NCI-H1417 (cell line): ENCODE measurements around the gene AOPEP.

ENCODE experiments used
- DNase-seq, 3 experiments: peaks; one replicate each; lab custom pipeline; 2025; lab: John Stamatoyannopoulos, UW

Gene AOPEP

DNA sequence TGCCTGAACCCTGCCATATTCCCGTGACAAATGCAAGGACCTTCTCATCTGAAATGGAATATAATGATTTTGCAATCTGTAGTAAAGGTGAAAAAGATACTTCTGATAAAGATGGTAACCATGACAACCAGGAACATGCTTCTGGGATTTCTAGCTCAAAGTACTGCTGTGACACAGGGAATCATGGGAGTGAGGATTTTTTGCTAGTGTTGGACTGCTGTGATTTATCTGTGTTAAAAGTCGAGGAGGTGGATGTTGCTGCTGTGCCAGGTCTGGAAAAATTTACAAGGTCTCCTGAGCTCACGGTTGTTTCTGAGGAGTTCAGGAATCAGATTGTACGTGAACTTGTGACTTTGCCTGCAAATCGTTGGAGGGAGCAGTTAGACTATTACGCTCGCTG lies 33.5 kb downstream of the AOPEP start:
- no peak for DNase-seq

DNA sequence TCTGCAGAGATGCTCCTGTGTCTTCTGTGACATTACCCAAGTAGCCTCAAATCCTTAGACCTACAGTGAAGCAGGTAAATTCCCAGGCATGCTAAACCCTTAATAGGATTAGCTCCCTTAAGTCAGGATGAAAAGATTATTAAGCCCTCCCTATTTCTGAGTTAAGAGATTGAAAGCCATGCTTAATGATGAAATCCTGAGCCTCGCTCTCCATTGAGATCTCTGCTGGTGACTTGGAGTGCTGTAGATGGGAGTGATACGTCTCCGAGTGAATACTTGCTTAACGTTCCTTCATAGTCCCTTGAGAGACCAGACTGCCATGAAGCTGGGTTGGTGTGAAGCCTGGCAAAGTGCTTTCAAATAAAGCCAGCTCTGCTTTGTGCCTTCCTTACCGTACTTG lies 34.2 kb downstream of the AOPEP start:
- no peak for DNase-seq

DNA sequence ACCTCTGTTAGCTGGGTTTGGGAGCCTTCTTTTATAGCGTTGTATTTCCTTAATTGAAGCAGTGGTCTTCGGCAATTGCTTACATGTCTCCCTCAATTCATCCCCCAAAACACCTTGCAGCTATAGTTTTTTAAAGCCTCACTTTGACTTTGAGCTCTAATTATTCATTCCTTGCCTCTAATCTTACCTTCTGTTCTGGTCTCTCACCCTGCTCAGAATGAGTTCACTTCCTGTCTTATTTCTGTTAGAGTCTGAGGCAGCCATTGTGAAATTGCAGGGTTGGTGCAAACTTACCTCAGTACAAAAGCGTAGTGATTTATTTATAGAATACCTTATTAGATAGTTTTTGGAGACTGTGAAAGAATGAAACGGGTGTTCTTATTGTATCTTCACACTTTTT lies 35.0 kb downstream of the AOPEP start:
- no peak for DNase-seq

DNA sequence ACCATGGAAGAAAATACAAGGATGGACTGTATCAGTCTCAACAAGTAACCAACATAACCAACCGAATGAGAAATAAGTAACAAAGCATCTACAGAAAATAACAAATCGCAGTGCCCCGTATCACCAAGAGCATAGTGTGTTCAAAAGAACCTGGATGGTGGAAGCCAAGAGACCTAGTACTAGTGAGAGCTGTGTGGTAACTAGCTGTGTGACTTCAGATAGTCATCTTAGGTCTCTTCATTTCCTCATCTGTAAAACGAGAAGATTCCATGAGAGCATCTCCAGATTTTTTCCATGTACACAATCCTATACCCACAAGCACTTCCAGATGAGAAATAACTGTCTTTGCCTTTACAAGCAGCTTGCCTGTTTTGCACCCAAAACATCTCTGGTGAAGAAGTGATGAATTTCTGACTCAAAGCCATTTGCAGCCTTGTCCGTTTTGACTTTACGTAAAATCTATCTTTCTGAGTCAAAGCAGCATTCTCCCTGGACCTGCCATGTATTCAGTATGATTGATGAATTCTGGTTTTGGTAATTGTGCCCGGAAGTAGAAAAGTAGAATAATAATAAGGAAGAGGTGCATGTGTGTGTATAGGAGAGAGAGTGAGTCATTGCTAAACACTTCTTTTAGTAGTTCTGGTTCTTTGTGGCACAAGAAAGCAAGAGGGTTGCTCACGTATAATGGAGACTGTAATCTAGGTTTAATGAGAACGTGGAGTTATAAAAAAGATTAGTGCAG lies 41.0 kb downstream of the AOPEP start:
- DNase-seq = no peak

DNA sequence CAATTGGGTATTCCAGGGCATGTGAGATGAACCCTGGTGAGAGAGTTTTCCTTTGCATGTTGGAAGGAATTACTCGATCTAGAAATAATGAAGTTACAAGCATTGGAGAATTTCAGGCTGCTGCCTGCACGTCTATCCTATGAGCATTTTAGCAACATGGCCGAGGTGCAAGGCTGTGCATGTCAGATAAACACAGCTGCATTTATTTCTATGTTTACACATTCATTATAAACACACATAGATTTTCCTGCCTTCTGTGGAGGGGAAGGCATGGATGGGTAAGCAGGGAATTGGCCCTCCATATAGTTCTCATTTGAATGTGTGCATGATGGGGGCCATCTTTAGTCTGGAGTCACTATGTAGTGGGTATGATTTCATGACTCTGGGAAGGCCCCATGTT lies 42.3 kb downstream of the AOPEP start:
- peak in 1 of 3 experiments; percentile 36 for DNase-seq

DNA sequence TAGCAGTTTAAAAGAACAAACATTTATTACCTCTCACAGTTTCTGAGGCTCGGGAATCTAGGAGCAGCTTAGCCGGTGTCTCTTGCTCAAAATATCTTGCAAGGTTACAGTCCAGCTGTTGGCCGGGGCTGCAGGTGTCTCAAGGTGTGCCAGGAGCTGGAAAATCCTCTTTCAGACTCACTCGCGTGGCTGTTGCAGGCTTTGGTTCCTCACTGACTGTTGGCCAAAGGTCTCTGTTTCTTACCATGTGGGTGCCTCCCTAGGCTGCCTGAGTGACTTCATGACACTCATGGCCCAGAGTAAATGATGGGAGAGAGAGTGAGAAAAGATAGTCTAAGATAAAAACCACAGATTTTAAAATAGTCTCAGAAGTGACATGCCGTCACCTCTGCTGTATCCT lies 43.8 kb downstream of the AOPEP start:
- DNase-seq = no peak

DNA sequence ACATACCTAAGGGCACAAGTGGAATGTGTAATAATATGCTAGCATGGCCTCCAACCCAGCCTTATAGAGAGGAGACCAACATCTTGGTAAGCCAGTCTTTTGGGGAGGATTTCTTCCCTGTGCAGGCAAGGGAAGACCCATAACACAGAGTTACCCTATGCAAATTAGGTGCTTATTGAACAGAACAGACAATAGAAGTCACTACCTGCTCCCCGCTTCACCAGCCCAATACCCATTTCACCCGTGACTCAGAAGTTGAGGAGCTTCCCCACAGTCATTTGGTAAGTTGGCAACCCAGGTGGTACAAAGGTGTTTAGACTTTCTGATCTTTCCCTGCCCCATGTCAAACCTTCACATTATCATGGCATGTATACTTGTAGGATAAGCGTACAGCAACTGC lies 44.6 kb downstream of the AOPEP start:
- no peak for DNase-seq

DNA sequence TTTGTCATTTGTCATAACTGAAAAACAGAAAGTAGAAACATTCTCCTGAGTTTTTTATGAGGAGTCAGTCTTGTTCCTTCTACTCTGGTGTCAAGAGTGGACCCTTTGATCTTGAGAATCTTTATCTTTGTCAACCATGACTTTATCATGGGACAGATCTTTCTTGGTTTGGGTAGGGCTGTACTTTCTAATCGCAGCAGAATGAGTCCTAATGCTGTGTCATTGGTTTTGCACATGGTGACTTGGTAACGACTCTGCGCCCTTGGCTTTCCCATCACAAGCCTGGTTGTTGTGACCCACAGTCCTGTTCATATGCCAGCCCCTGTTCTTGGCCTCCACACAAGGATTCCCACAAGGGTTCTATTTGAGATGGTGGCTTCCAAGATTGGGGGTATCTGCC lies 45.6 kb downstream of the AOPEP start:
- DNase-seq = peak in 1 of 3 experiments; percentile 46

DNA sequence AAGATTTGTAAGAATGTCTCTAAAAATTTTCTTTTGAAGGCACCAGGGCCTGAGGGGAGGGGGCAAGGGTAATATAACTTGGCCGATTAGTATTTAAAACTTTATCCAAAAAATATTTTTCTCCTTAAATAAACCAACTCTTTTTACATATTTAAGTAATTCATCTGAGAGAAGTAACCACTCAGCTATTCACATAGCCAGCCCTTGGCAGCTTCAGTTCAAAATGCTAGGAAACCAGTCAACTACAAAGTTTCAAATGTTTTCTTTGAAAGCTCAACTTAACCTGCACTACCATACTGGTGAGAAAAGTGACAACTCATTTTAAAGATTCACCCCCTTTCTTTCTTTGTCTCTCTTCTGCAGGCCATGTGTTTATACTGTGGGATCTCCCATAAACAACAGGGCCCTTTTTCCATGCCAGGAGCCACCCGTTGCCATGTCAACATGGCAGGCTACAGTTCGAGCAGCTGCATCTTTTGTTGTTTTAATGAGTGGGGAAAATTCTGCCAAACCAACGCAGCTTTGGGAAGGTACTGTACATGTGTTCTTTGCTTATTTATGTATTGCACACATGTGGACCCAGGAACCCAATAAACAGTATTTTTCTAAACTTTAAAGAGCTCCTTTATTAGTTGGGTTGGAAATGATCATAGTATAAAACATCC lies 46.3 kb downstream of the AOPEP start:
- peak; percentile 11 to 97 (median 86) for DNase-seq

DNA sequence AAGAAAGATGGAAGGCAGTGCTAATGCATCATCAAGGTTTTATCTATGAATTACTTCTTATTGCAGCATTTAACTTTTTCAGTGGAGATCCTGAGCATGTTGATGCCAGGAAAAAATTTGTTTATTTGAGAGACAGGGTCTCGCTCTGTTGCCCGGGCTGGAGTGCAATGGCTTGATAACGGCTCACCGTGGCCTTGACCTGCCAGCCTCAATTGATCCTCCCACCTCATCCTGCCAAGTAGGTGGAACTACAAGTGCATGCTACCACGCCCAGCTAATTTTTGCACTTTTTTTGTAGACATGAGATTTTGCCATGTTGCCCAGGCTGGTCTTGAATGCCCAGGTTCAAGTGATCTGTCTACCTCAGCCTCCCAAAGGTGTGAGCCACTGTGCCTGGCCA lies 47.2 kb downstream of the AOPEP start:
- DNase-seq = no peak

DNA sequence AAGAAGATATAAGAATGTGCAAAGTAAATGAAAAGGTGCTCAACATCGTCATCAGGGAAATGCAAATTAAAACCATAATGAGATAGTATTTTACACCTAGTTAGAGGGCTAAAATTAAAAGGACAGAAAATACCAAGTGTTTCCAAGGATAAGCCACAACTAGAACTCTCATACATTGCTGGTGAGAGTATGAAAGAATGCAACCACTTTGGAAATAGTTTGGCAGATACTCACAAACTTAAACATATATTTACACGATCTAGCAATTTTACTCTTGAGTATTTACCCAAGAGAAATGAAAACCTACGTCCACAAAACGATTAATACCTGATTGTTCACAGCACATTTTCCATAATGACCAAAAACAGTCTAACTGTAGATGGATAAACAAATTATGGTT lies 51.5 kb downstream of the AOPEP start:
- DNase-seq = peak in 1 of 3 experiments; percentile 25

DNA sequence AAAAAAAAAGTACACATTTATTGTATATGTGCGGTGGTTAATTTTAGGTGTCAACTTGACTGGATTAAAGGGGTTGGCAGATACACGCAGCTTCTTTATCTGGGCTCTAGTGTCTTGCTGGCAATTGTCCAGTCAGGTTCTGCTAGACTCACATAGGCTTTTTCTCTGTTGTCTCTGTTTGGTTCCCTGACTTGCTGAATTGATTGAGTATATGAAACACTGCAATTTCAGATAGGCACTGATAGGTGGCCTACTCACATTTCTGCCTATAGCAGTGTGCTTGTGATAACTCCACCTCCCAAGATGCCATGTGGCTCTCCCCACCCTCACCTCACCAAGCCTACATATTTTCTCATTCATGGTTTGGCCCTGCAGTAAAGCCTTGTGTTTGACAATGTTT lies 52.5 kb downstream of the AOPEP start:
- no peak for DNase-seq

DNA sequence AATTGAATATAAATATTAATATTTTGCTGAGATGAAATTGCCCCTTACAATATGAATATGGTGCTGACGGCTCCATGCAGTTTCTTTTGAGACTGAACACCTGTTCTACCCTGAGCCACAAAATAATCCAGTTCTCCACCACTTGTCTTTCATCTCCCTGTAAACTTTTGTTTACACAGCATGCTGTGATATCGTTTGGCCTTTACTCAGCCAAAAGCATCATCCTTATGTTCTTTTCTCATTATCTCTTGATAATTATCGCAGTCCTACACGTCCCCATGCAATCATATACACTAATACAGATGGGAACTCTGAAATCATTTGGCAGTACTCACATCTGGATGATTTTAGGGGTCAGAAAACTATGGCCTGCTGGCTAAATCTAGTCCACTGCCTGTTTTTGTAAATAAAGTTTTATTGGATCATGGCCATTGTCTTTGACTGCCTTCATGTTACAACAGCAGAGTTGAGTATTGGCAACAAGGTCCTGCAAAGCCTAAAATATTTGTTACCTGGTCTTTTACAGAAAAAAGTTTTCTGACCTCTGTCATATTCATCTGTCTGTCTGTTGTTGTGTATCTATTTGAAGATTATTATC lies 53.3 kb downstream of the AOPEP start:
- peak in 1 of 3 experiments; percentile 71 for DNase-seq

DNA sequence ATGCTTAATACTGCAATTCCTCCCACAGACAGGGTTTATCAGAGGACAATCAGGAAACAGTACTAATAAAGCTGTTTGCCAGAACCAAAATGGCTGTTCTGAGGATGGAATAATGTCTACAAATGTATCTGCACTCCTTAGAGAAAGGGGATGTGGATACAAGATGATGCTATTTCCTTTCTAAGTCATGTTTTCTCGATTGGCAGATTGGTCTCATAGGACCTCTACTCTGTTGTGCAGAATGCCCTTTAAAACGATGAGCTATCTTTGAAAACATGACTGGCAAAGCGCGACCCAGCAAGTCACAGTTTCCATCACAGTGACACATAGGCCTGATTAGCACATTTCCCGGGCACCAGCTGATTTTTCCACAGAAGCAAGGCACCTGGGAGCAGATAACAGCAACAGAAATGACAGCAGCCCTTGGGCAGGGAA lies 54.0 kb downstream of the AOPEP start:
- no peak for DNase-seq

DNA sequence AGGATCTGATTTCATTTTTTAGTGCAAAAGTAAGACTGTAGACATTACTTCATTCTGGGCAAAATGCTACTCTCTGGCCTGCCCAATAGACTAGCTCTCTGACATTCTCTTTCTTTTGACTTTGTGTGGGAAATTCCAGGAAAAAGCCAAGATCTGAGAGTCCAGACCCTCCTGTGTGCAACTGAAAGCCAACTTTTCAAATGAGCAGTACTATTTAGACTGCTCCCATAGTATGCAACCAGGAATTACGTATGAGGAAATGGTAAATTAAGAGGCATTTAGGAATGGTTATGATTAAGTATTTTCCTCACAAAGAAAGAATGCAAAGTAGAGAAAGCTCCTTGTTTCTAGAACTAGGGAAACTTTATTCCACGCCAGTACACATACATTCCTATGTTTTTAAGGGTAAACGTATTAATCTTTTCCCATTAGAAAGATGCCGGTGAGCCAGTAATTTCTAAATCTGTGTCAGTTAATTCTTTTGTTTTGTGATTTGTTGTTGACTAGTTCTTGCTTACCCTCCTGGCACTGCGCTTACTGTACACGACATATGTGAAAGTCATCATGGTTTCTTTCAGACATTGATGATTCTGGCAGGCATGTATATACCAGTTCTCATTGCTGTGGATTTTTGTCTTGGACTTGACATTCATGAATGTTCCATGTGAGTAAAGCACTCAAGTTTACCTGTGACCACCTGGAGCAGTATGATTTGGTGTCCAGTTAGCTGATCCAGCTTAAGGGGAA lies 56.0 kb downstream of the AOPEP start:
- DNase-seq = no peak

DNA sequence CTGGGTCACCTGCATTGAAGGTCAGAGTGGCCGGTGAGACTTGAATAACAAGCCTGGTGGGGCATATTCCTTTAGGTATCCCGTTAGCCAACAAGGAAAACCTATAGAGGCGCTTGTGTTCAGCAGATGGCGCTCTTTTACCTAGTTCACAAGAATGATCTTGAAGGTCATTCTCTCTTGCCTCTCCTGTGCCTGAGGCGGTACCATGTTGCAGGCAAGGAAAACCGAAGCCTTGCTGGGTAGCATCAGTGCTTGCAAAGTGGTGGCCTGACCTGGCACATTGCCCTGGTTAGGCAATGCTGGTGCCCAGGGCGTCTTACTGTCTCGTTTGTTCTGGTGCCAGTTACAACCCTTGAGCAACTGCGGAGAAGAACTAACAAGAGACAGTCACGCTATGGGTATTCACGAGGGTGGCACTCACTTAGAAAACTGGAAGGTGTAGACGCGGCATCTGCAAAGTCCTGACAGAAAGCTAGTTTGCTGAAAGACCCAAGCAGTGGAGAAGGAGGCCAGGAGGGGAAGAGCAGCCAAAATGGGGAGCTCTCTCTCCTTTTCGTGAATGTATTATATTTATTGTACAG lies 56.7 kb downstream of the AOPEP start:
- DNase-seq = peak; percentile 60 to 90 (median 70)

DNA sequence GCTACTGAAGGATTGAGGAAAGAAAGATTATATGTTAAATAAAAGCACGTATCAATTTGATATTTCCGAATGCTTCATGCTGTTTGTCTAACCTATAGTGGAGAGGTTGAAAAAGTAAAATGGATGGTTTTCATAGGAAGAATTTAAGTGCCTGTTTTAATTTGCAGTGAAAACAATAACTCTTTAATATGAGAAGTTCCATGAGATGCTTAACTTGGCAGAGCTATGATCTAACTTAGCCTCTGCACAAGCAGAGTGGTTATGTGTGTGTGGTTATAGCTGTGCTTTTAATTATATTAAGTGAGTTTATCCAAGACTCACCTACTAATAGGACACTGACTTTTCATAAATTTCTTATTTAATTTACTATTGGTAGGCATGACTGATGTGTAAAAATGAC lies 57.4 kb downstream of the AOPEP start:
- no peak for DNase-seq

DNA sequence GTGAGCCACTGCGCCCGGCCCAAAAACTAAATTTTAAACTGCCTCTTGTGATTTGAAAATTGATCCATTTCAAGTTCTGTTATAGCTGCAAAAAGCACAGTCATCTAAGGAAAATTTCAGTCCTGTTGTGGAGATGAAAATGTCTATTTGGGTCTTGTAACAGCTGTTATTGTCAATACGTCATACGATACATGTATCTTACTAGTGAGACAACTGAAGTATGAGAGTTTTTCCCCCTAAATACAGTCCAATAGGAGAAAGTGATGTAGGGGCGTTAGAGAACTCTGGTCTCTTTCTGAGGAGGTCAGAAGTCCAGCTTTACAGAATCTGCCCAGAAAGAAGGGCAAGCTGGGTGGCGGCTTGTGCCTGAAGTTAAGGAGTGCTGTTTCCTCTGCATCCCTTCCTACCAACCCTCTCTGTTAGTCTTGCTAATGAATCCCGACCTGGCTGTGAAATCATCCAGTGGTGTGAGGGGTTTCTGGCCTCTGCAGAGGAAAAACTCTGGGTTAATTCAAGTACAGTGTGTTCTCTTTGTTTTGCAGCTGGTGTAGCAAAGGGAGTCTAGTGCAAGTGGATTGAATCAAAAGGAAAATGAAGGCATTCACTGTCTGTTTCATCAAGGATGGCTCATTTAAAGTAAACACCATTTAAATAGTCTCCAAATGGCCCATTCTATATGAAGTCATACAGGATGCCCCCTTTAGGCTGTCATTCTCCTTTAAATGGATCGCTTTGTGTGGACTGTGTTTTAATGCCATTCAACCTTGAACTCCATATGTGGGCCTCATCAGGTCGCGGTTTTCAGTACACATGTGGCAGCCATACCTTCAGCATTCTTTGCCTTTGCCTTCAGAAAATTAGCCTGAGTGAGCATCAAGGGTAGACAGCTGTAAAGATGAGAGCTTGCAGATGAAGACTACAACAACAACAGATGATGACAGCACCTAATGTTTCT lies 59.0 kb downstream of the AOPEP start:
- peak in 1 of 3 experiments; percentile 1 for DNase-seq

DNA sequence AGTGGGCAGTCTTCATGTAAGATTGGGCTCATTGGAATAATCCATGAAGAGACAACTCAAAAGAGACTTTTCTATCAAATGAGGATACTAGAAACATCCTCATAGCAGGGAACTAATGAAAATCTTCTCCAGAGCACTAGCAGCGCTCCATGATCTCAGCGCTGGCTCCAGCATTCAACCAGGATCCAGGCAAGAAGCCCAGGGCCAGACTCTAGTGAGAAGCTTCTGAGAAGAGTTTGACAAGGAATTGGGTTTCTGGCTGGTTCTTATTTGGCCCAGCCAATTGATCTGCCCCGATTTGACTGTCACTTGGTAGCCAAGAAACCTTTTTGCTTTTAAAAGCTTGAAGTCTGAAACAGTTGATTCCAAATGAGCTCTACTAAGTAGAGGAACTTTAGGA lies 60.1 kb downstream of the AOPEP start:
- no peak for DNase-seq

DNA sequence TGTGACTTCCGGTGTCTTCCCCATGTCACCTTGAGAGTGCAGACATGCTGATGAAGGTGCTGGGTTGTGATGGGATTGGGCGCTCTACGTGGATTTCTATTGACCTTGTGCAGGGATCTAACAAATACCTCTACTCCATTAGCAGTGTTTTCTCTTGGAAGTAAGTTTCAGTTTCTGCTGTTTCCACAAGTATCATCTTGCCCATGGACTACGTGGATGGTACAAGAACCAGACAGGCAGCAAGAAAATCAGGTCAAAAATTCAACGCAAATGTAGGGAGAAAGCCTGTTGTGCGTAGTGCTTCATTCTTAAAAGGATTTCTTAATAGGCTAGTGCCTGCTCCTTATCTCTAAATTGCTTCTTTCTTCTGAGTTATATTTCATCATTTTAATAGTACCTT lies 60.8 kb downstream of the AOPEP start:
- no peak for DNase-seq

DNA sequence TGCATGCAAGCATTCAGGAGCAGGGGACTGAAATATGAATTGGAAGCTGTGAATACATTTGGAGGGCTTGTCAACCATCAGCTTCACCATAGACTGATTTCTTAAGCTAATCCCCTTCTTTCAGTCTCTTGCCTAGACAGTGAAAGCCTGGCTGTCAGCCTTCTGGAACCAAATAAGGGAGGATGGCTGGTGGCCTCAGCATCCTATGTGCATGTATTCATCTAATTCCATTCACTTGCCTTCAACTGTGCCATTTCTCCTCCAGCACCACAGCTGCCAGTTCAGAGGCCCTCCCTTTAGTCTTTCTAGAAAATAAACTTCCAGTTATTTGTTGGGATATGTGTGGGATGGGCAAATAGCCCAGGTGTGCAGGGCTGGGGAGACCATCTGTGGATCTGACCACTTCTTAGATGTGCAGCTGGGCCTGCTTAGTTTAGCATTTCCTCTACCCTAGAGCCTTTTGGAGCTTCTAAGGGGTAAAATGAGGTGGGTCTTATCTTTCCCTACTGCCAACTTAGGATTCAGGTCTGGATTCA lies 62.1 kb downstream of the AOPEP start:
- no peak for DNase-seq
